Smooth muscle cell (in vitro differentiated cells): ENCODE results near the gene PHF23. TPM values are rescaled to one million over a fixed set of nuclear protein-coding genes. Genes with fewer than 3 reads are reported as not detected.
A peak's percentile ranks its signal among the peaks of the same experiment; 100 is the strongest.

Experiments used
- DNase-seq: peaks from one replicate; lab custom pipeline; 2025; ENCODE audit not compliant: unreplicated experiment; lab: John Stamatoyannopoulos, UW
- H2AFZ ChIP-seq: fragments of 200-600 bp; sonication (generic); 2 replicates; pipeline ENCODE4 v1.6.0; 2016; ENCODE audit warnings: antibody characterized with exemption, low read depth, mild to moderate bottlenecking
- H3F3A ChIP-seq: fragments of 200-600 bp; sonication (generic); 2 replicates; pipeline ENCODE4 v1.6.0; 2017; ENCODE audit warnings: antibody characterized with exemption, low read depth
- H3K27ac ChIP-seq: fragments of 200-600 bp; sonication (generic); 2 replicates; pipeline ENCODE4 v1.5.1; 2016; ENCODE audit warnings: low read depth, mild to moderate bottlenecking
- H3K27me3 ChIP-seq: fragments of 200-600 bp; sonication (generic); 2 replicates; pipeline ENCODE4 v1.6.1; 2016; ENCODE audit warnings: low read depth, mild to moderate bottlenecking
- H3K36me3 ChIP-seq: fragments of 200-600 bp; sonication (generic); 2 replicates; pipeline ENCODE4 v1.5.1; 2016; ENCODE audit warnings: low read depth
- H3K4me1 ChIP-seq: fragments of 200-600 bp; sonication (generic); 2 replicates; pipeline ENCODE4 v1.5.1; 2016; ENCODE audit warnings: low read depth
- H3K4me2 ChIP-seq: fragments of 200-600 bp; sonication (generic); 2 replicates; pipeline ENCODE4 v1.6.0; 2016; ENCODE audit warnings: mild to moderate bottlenecking
- H3K4me3 ChIP-seq: fragments of 200-600 bp; sonication (generic); 2 replicates; pipeline ENCODE4 v1.5.1; 2016; ENCODE audit warnings: mild to moderate bottlenecking
- H3K79me2 ChIP-seq: fragments of 200-600 bp; sonication (generic); 2 replicates; pipeline ENCODE4 v1.6.0; 2016; ENCODE audit warnings: low read depth, mild to moderate bottlenecking
- H3K9ac ChIP-seq: fragments of 200-600 bp; sonication (generic); 2 replicates; pipeline ENCODE4 v1.6.0; 2016; ENCODE audit warnings: low read depth
- H3K9me3 ChIP-seq: fragments of 200-600 bp; sonication (generic); replicated peaks from 2 replicates; pipeline ENCODE4 v1.5.1; 2016; ENCODE audit warnings: low read depth
- H4K20me1 ChIP-seq: fragments of 200-600 bp; sonication (generic); 2 replicates; pipeline ENCODE4 v1.6.0; 2016; ENCODE audit warnings: low read depth
- WGBS: methylation state at CpG from one replicate; pipeline ENCODE4 v1.1.7; 2016; ENCODE audit warnings: low lambda C conversion rate; 5-methylcytosine and 5-hydroxymethylcytosine counted together
- polyA plus RNA-seq: library from polyadenylated mRNA; unstranded; fragments of >200 nt; fragmentation: Nextera tagmentation; extraction: Ambion mirVana; gene quantifications from 2 replicates; pipeline ENCODE4 v1.2.1, GENCODE V29; 2016
- total RNA-seq: library from RNA; depleted of rRNA; stranded (reverse); fragments of >200 nt; gene quantifications from 2 replicates; pipeline ENCODE4 v1.2.3, GENCODE V29; 2014
- TF ChIP-seq, protein P1 (sequence below): fragments of 200-600 bp; sonication (generic); IDR thresholded peaks from 2 replicates; pipeline ENCODE4 v1.5.1; 2017; ENCODE audit warnings: borderline replicate concordance, mild to moderate bottlenecking, antibody characterized with exemption; ENCODE audit not compliant: insufficient read depth, poor library complexity, severe bottlenecking

PHF23 gene
- total RNA-seq (41.6 and 48.5 TPM in 2 replicates), polyA plus RNA-seq (33.8 and 46.5 TPM in 2 replicates)

DNA sequence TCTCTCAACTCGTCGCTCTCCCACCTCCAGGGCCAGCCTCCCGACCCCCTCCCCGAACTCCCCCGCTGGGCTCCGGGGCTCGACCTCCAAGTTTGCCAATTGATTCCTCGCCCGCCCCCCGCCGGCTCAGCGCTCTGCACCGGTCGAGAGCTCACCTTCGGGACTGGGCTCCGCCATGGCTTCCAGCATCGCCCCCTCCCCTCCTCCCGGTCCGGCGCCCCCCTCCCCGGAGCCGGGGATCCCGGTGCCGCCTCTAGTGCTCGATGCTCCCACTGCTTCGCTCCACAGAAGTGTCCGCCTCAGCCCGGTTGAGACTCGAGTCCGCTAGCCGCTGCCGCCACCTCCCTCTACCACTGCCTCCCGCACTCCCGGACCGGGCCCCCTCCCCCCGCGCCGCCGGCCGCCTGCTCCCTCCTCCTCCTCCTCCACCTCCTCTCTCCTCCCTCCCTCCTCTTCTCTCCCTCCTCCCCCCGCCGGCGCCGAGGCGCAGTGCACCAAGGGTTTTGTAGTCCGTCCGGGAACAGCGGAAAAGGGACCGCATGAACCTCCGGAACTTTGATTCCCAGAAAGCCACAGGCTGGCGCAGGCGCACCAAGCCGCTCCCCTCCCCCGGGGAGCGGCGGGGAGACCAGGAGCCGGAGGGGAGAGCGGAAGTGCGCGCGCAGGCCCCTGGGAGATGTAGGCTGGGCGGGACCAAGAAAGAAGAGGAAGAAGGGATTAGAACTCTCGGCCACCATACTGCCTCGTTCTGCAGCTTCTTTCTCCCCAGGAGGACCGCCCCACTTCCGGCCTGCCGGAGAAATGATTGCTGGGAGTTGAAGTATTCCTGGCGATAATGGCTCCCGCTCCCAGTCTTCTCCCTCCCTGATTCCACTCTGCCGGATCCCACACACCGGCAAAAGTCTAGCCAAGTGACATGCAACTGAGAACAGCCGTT is at the start of gene PHF23:
PHF23 (minus strand) TSS at position 367 of the 937 bp plus-strand sequence; CDS start at position 189, 178 bp downstream.
- H3K79me2 ChIP-seq = peaks cover 62% of the 10 kb centered on the region
- WGBS = under 1% methylated on average over 56 of the region's 72 CpGs

DNA sequence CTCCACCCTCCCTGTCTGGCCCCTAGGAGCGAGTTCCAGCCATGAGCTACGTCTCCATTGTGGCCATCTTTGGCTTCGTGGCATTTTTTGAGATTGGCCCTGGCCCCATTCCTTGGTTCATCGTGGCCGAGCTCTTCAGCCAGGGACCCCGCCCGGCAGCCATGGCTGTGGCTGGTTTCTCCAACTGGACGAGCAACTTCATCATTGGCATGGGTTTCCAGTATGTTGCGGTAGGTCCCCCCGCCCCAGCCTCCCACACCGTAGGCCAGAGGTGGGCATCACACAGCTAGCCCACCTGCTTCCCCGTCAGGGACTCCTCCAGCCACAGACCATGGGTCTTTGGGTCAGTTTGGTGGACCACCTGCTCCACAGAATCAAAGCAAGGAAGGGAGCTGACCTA is 46.4 kb upstream of the PHF23 start:
- Histone ChIP-seq H2AFZ (no peak overlapping the region), H3K27me3 (peaks cover 17% of the 10 kb centered on the region), H3K27ac (no peak overlapping the region), H3K4me2 (no peak overlapping the region), H3F3A (peaks cover 5% of the 10 kb centered on the region), H4K20me1 (no peaks in the 10 kb centered on the region), H3K9ac (no peak overlapping the region), H3K4me1 (no peaks in the 10 kb centered on the region), H3K36me3 (no peaks in the 10 kb centered on the region), H3K9me3 (no peaks in the 10 kb centered on the region), H3K79me2 (no peaks in the 10 kb centered on the region), H3K4me3 (no peak overlapping the region)
- TF ChIP-seq, protein P1, sequence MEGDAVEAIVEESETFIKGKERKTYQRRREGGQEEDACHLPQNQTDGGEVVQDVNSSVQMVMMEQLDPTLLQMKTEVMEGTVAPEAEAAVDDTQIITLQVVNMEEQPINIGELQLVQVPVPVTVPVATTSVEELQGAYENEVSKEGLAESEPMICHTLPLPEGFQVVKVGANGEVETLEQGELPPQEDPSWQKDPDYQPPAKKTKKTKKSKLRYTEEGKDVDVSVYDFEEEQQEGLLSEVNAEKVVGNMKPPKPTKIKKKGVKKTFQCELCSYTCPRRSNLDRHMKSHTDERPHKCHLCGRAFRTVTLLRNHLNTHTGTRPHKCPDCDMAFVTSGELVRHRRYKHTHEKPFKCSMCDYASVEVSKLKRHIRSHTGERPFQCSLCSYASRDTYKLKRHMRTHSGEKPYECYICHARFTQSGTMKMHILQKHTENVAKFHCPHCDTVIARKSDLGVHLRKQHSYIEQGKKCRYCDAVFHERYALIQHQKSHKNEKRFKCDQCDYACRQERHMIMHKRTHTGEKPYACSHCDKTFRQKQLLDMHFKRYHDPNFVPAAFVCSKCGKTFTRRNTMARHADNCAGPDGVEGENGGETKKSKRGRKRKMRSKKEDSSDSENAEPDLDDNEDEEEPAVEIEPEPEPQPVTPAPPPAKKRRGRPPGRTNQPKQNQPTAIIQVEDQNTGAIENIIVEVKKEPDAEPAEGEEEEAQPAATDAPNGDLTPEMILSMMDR = no peak
- DNase-seq = no peak
- 94% methylated on average over 12 of the region's 12 CpGs for WGBS

More for the DNA sequence above, at the start of gene PHF23:
- Histone ChIP-seq H3K4me2 (peak within 1 kb of the TSS; percentile 91), H3K9ac (peak within 1 kb of the TSS; percentile 86), H2AFZ (no peak within 1 kb of the TSS), H3K9me3 (no peaks in the 10 kb centered on the region), H3F3A (peaks cover 53% of the 10 kb centered on the region), H3K4me3 (peak within 1 kb of the TSS; percentile 98), H3K36me3 (no peaks in the 10 kb centered on the region), H4K20me1 (peaks cover 20% of the 10 kb centered on the region), H3K27ac (peak within 1 kb of the TSS; percentile 95), H3K27me3 (no peaks in the 10 kb centered on the region), H3K4me1 (peaks cover 26% of the 10 kb centered on the region)
- peak; percentile 94 for DNase-seq
- TF ChIP-seq, protein P1 = no peak

DNA sequence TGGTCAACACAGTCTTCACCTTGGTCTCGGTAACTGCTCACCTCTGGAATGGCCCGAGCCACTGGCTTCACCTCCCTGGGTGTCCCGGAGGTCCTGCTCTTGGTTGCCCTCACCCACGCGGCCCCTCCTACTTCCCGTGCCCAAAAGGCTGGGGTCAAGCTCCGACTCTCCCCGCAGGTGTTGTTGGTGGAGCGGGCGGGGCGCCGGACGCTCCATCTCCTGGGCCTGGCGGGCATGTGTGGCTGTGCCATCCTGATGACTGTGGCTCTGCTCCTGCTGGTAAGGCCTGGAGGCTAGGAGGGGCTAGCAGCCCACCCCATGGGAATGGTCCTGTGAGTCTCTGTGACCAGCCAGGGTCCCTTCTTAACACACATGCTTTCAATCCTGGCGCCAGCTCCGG is 45.7 kb upstream of the PHF23 start:
- WGBS = 97% methylated on average over 16 of the region's 16 CpGs
- no peak overlapping the region for H3K9ac ChIP-seq
- H4K20me1 ChIP-seq = no peaks in the 10 kb centered on the region
- H3K4me1 ChIP-seq = no peaks in the 10 kb centered on the region
- H3K4me3 ChIP-seq = no peak overlapping the region
- no peak overlapping the region for H2AFZ ChIP-seq
- DNase-seq = no peak
- peaks cover 5% of the 10 kb centered on the region for H3F3A ChIP-seq
- no peaks in the 10 kb centered on the region for H3K9me3 ChIP-seq
- H3K27me3 ChIP-seq = peaks cover 14% of the 10 kb centered on the region
- no peak overlapping the region for H3K4me2 ChIP-seq
- no peak overlapping the region for H3K27ac ChIP-seq
- TF ChIP-seq, protein P1 = no peak
- no peaks in the 10 kb centered on the region for H3K79me2 ChIP-seq
- no peaks in the 10 kb centered on the region for H3K36me3 ChIP-seq
